ENCODE measurements around the gene ZCRB1.

The ZCRB1 gene

DNA sequence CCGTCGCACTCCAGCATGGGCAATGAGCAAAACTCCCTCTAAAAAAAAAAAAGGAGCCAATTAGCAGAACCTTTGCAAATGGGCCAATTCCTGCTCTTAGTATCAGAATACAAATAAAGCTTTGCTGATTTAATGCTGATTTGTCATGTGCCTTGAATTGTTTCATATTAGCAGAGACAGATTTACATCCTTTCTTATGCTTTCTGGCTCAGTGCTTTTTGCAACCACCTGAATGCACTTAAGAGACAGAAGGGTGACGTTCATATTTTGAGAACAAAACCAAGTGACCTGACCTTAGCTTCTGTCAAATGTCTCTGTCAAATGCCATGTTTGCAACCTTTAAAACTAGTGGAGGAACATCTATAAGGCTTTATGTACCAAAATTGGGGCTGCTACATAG, 44.0 kb downstream of the ZCRB1 start:
- DNase-seq (ENCODE audit: low read depth in 2 of 3, low spot score in 1 of 3), result no peak

GRCh38 chr12:42281278-42281677, 44.6 kb downstream of the ZCRB1 start:
- no peak for DNase-seq (ENCODE audit: low read depth in 2 of 3, low spot score in 1 of 3)

- no peak for DNase-seq (ENCODE audit: low read depth in 2 of 3, low spot score in 1 of 3)
Measured at GRCh38 chr12:42278128-42278510, 47.8 kb downstream of the ZCRB1 start.

DNA sequence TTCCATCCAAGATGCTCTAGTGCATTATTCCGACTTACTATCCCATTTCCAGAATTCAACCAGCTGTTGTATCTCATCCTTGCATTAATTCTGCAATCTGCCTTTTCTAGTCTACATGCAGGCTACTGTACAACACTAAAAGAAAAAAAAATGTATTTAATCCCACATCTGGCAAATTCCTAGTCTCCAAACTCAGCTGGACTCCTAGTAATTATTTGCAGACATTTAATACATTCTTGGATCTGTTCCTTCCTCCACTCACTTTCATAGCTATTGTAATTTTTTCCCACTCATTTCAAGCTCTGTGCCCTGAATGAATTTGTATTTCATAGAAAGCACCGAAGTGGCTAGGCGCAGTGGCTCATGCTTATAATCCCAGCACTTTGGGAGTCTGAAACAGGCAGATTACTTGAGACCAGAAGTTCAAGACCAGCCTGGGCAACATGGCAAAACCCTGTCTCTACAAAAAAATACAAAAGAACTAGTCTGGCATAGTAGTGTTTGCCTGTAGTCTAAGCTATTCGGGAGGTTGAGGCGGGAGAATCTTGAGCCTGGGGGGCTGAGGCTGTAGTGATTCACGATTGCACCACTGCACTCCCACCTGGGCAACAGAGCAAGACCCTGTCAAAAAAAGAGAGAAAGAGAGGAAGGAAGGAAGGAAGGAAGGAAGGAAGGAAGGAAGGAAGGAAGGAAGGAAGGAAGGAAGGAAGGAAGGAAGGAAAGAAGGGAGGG, 48.3 kb downstream of the ZCRB1 start:
- no peak for DNase-seq (ENCODE audit: low read depth in 2 of 3, low spot score in 1 of 3)

GRCh38 chr12:42275499-42275898, 50.4 kb downstream of the ZCRB1 start:
- DNase-seq (ENCODE audit: low read depth in 2 of 3, low spot score in 1 of 3), result no peak

DNA sequence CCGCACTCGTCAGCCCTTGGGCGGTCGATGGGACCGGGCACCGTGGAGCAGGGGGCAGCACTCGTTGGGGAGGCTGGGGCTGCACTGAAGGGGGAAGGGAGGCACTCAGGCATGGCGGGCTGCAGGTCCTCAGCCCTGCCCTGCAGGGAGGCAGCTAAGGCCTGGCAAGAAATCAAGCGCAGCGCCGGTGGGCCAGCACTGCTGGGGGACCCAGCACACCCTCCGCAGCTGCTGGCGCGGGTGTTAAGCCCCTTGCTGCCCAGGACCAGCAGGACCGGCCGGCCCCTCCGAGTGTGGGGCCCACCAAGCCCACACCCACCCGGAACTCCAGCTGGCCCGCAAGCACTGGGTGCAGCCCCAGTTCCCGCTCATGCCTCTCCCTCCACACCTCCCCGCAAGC, 52.2 kb downstream of the ZCRB1 start:
- DNase-seq (ENCODE audit: low read depth in 2 of 3, low spot score in 1 of 3), result no peak

- no peak for DNase-seq (ENCODE audit: low read depth in 2 of 3, low spot score in 1 of 3)
Measured at GRCh38 chr12:42270596-42270995, 55.3 kb downstream of the ZCRB1 start.

DNA sequence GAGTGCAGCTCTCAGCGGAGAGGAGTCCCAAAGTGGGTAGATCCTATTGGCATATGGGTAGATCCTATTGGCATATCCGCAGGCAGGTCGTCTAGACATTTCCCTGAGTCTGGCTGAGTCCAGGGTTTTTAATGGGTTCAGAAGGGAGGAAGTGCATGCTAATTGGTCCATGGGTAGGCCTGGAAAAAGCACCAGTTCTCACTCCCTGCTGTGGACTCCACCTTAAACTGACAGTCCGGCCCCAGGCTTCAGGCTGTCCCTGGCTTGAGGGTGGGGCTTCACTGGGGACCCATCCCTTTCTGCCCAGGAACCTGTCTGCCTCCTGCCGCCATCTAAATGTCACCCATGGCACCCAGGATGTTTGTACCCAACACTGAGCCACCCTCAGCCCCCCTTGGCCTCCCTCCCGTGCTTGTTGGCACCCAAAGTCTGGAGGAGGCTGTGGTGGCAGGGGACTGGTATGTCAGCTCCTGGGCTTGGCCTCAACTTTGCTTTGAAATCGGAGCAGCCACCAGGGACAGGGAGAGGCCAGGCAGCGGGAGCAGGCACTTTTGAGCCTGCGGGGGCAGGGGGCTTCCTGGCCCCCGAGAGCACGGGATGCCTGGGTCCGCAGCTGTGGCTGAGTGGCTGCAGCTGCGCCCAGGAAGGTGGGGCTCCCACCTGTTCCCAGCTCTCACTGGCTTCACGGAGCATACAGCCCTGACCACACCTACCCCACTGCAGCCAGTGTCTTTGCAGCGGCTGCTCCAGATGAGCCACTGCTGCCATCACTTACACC, 58.3 kb downstream of the ZCRB1 start:
- DNase-seq (ENCODE audit: low read depth in 2 of 3, low spot score in 1 of 3), result no peak

DNA sequence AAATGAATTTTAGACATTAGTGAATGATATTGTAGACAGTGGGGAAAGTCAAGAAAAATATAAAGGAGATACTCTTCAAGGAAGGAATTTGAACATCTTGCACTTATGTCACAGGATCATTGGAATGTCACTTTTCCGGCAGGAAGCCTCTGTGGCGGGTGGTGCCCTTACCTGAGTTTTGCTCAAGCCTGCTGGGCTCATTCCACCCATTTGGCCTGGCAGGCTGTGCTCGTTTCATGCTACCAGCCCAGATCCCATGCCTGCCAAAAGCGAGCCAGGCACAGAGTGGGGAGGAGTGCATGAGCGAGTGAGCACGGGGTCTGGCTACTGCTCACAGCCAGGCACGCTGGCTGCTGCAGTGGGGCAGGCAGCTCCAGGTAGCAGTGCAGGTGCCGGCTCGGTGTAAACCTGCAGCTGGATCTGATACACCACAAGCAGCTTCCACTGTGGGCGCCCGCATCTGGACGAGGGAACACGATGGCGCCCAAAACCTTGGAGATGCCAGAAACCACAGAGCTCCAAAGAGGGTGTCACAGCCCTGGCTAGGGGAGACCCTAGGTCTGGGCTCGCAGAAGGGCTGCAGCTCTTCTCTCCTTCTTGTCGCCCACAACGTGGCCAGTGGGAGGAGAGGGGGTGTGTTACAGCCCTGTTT, 59.2 kb downstream of the ZCRB1 start:
- DNase-seq (ENCODE audit: low read depth in 2 of 3, low spot score in 1 of 3), result no peak

DNA sequence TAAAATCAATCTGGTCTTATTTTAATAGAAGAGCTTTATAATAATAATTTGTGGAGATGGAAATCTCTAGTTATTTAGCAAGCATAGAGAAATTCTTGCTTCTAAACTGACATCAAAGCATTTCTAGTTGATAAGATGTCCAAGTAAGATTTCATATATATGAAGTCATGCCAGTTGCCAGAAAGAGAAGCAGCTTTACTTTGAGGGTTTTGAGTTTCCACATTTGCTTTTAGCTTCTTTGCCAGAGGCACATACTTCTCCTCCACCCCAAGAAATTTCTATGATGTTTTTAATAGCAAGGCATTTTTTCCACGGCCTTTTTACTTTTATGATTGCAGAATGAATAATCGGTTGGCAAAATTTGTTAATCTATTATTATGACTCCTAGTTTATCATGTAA, 63.6 kb downstream of the ZCRB1 start:
- DNase-seq (ENCODE audit: low read depth in 2 of 3, low spot score in 1 of 3), result no peak
